Activated naive CD8-positive, alpha-beta T cell treated with anti-CD3 and anti-CD28 coated beads, Interleukin-2, amount 50 U/mL, for 24 hours (primary cell): Measurements from ENCODE around the gene CALU.

ENCODE experiments used
- ATAC-seq: fragments of 150-1000 bp; cut with Tn5 transposase; one replicate; pipeline ENCODE4 v1.10.0; 2021
- DNase-seq: peaks from one replicate; pipeline ENCODE4 v3.0.0; 2021
- H3K27ac Mint-ChIP-seq: one replicate; pipeline ENCODE4 v1.8.0; 2021; ENCODE audit warnings: mild to moderate bottlenecking, mixed read lengths
- H3K27me3 Mint-ChIP-seq: one replicate; pipeline ENCODE4 v1.8.0; 2021; ENCODE audit warnings: mixed read lengths
- H3K36me3 Mint-ChIP-seq: one replicate; pipeline ENCODE4 v1.8.0; 2021; ENCODE audit warnings: low read depth, mixed read lengths
- H3K4me1 Mint-ChIP-seq: one replicate; pipeline ENCODE4 v1.8.0; 2021; ENCODE audit warnings: mixed read lengths
- H3K4me3 Mint-ChIP-seq: one replicate; pipeline ENCODE4 v1.8.0; 2021; ENCODE audit warnings: mild to moderate bottlenecking, moderate library complexity, mixed read lengths
- H3K9me3 Mint-ChIP-seq: one replicate; pipeline ENCODE4 v1.8.0; 2021; ENCODE audit warnings: mixed read lengths

Gene CALU

GRCh38 chr7:128812514-128813168 lies 73.5 kb downstream of the CALU start:
- H3K9me3 Mint-ChIP-seq = no peaks in the 10 kb centered on the region
- H3K27me3 Mint-ChIP-seq = no peaks in the 10 kb centered on the region
- no peak overlapping the region for H3K4me3 Mint-ChIP-seq
- no peaks in the 10 kb centered on the region for H3K4me1 Mint-ChIP-seq
- no peak overlapping the region for H3K27ac Mint-ChIP-seq
- no peak for ATAC-seq
- DNase-seq = no peak
- H3K36me3 Mint-ChIP-seq = no peaks in the 10 kb centered on the region

- H3K36me3 Mint-ChIP-seq = no peaks in the 10 kb centered on the region
These were observed 75.3 kb downstream of the CALU start for GRCh38 chr7:128814499-128814898.

GRCh38 chr7:128815289-128815942 lies 76.3 kb downstream of the CALU start:
- no peaks in the 10 kb centered on the region for H3K27me3 Mint-ChIP-seq
- no peak overlapping the region for H3K27ac Mint-ChIP-seq
- ATAC-seq (no peak), DNase-seq (no peak)
- H3K9me3 Mint-ChIP-seq = no peaks in the 10 kb centered on the region
- no peaks in the 10 kb centered on the region for H3K36me3 Mint-ChIP-seq
- no peak overlapping the region for H3K4me3 Mint-ChIP-seq
- H3K4me1 Mint-ChIP-seq = peaks cover 7% of the 10 kb centered on the region

More at GRCh38 chr7:128814499-128814898, 75.3 kb downstream of the CALU start:
- no peak overlapping the region for H3K27ac Mint-ChIP-seq
- H3K4me3 Mint-ChIP-seq = no peak overlapping the region
- no peak for ATAC-seq
- DNase-seq = no peak
- H3K4me1 Mint-ChIP-seq = no peaks in the 10 kb centered on the region
- no peaks in the 10 kb centered on the region for H3K9me3 Mint-ChIP-seq
- no peaks in the 10 kb centered on the region for H3K27me3 Mint-ChIP-seq

- peaks cover 8% of the 10 kb centered on the region for H3K4me1 Mint-ChIP-seq
- H3K4me3 Mint-ChIP-seq = no peak overlapping the region
- H3K27me3 Mint-ChIP-seq = no peaks in the 10 kb centered on the region
- H3K9me3 Mint-ChIP-seq = no peaks in the 10 kb centered on the region
- no peak overlapping the region for H3K27ac Mint-ChIP-seq
- no peak for DNase-seq
- H3K36me3 Mint-ChIP-seq = no peaks in the 10 kb centered on the region
- ATAC-seq = no peak
These were observed 79.5 kb downstream of the CALU start for GRCh38 chr7:128818694-128819093.
